ENCODE results near the gene HMGXB4. TPM values are rescaled to one million over a fixed set of nuclear protein-coding genes. Genes with fewer than 3 reads are reported as not detected.

HMGXB4 gene
- total and polyA plus RNA-seq, 3 donors from 2014 or later, result 26.5 to 63.4 (median 58.7) TPM

DNA sequence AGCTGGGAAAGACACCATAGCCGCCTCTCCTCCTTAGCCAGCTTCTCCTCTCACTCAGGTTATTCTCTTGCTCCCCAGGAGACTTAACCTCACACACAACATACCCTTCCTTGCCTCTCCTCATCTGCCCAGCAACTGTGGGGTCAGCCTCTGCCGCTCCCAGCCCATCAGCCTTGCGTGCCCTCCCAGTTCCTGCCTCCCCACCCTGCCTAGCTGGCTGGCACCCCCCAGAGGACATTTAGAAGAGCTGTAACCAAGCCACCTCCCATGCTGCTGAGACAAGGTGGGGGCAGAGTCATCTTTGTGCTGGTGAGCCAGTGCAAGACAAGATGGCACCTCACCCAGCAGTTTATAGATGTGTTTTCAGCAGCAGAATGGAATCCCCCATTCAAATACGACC, 80.6 kb downstream of the HMGXB4 start:
- intact Hi-C loops (cut with DNase I; ENCODE audit: low total_unique reads), result no loop called here
- H3K4me3 ChIP-seq, result no peak overlapping the region
- H3K27ac ChIP-seq, result no peak overlapping the region
- WGBS, 2 donors, result 93 to 97% methylated on average over 4 of the region's 4 CpGs
- H3K9me3 ChIP-seq, result no peaks in the 10 kb centered on the region
- no peaks in the 10 kb centered on the region for H3K36me3 ChIP-seq (ENCODE audit: low read depth, missing control alignments)
- TF ChIP-seq, protein P1, sequence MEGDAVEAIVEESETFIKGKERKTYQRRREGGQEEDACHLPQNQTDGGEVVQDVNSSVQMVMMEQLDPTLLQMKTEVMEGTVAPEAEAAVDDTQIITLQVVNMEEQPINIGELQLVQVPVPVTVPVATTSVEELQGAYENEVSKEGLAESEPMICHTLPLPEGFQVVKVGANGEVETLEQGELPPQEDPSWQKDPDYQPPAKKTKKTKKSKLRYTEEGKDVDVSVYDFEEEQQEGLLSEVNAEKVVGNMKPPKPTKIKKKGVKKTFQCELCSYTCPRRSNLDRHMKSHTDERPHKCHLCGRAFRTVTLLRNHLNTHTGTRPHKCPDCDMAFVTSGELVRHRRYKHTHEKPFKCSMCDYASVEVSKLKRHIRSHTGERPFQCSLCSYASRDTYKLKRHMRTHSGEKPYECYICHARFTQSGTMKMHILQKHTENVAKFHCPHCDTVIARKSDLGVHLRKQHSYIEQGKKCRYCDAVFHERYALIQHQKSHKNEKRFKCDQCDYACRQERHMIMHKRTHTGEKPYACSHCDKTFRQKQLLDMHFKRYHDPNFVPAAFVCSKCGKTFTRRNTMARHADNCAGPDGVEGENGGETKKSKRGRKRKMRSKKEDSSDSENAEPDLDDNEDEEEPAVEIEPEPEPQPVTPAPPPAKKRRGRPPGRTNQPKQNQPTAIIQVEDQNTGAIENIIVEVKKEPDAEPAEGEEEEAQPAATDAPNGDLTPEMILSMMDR (IDR thresholded peaks at IDR 0.05), result no peak
- no peak for TF ChIP-seq POLR2A (IDR thresholded peaks at IDR 0.05)
- peaks cover 9% of the 10 kb centered on the region for H3K4me1 ChIP-seq
- no peak for DNase-seq
- no peaks in the 10 kb centered on the region for H3K27me3 ChIP-seq

DNA sequence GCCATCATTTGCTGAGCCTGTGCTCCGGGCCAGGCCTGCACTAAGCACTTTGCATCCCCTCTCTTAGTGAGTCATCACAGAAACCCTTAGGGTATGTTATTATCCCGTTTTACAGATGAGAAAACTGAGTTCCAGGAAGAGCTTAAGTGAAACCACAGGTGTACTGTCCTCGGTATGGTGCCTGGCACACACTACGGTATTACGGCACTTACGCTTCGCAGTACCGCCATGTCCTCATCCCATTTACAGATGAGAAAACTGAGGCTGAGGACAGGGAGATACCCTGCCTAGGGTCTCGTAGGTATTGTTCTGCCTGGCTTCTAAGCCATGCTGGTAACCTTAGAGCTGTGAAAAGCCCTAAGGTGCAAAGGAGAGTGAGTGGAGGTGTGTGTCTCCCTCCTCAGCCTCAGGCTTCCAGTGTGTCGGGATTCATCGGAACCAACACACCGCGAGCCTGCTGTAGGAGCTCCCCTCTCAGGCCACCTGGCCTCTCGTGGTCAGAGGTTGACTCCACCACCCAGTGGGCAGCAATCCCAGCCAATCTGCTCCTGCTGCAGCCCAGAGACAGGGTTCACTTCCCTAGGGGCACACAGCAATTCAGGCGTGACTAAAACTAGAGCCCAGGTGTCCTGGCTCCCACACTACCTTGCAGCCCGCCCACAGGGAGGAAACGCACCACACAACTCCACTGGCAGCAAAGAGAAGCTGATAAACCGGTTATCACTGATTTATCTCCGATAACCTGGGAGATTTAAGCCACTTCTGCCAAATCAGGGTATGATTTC, 84.0 kb downstream of the HMGXB4 start:
- H3K4me1 ChIP-seq, result peaks cover 5% of the 10 kb centered on the region
- WGBS, 2 donors, result 89 to 90% methylated on average over 14 to 19 of the region's 19 CpGs
- intact Hi-C loops (cut with DNase I; ENCODE audit: low total_unique reads), result no loop called here
- DNase-seq, result no peak
- no peak overlapping the region for H3K27ac ChIP-seq
- no peak overlapping the region for H3K4me3 ChIP-seq
- H3K9me3 ChIP-seq, result no peaks in the 10 kb centered on the region
- TF ChIP-seq POLR2A (IDR thresholded peaks at IDR 0.05), result no peak
- TF ChIP-seq, protein P1 (IDR thresholded peaks at IDR 0.05), result no peak
- H3K27me3 ChIP-seq, result no peaks in the 10 kb centered on the region
- no peaks in the 10 kb centered on the region for H3K36me3 ChIP-seq (ENCODE audit: low read depth, missing control alignments)

DNA sequence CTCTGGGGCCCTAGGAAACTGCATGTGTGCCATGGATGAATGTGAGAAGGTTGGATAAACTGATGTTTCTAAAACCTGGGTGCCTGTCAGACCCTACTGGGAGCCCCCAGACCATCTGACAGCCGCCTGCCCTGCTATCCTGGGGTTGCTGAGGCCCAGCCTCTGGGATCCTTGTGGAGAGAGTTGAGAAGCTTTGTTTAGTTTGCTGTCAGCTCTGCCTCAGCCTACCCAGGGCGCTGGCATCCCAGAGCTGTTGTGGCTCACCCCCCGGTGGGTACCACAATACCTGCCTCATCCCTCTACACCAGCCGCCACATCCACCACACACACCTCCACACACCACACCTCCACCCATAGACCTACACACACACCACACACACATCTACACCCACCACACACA, 85.1 kb downstream of the HMGXB4 start:
- TF ChIP-seq, protein P1 (IDR thresholded peaks at IDR 0.05), result no peak
- TF ChIP-seq POLR2A (IDR thresholded peaks at IDR 0.05), result no peak
- no peaks in the 10 kb centered on the region for H3K36me3 ChIP-seq (ENCODE audit: low read depth, missing control alignments)
- no peaks in the 10 kb centered on the region for H3K27me3 ChIP-seq
- no peaks in the 10 kb centered on the region for H3K9me3 ChIP-seq
- no peak for DNase-seq
- WGBS, 2 donors, result 87 to 95% methylated on average over 3 to 4 of the region's 4 CpGs
- no peak overlapping the region for H3K27ac ChIP-seq
- H3K4me3 ChIP-seq, result no peak overlapping the region
- intact Hi-C loops (cut with DNase I; ENCODE audit: low total_unique reads), result no loop called here
- no peaks in the 10 kb centered on the region for H3K4me1 ChIP-seq

DNA sequence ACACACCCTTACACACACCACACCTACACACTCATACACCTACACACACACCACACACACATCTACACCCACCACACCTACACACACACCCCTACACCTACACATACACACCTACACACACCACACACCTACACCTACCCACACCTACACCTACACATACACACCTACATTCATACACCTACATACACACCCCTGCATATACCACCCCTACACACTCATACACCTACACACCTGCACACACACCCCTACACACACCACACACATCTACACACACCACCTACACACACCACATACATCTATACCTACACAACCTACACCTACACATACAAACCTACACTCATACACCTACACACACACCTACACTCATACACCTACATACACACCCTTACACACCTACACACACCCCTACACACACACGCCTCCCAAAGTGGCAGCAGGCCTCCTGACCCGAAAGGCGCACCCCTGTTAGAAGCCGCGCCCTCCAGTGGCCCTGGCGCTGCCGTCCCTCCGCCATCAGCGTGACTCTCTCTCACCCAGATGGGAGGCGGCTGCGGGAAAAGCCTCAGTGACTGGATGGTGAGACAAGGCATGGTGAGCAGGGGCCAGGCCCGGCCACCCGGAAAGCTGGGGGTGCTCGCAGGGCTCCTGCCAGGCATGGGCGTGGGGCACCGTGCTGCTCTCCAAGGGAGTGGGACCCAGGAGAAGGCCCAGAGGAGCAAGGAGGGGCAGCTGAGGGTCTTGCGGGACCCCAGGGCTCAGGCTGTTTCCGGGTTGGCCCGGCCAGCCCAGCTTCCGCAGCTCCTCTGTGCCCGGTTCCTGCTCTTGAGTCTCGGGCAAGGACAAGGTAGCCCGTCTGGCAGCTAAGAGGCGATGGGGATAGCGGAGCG, 86.6 kb downstream of the HMGXB4 start:
- Histone ChIP-seq H3K4me3 (no peak overlapping the region), H3K27ac (no peak overlapping the region), H3K9me3 (no peaks in the 10 kb centered on the region), H3K27me3 (no peaks in the 10 kb centered on the region), H3K4me1 (no peaks in the 10 kb centered on the region), H3K36me3 (ENCODE audit: low read depth, missing control alignments) (no peaks in the 10 kb centered on the region)
- WGBS, 2 donors, result 96% methylated on average over 18 to 26 of the region's 26 CpGs
- no peak for DNase-seq
- no peak for TF ChIP-seq POLR2A (IDR thresholded peaks at IDR 0.05)
- TF ChIP-seq, protein P1 (IDR thresholded peaks at IDR 0.05), result no peak
- intact Hi-C loops (cut with DNase I; ENCODE audit: low total_unique reads), result no loop called here

Data from testis (tissue), 3 donors.